ENCODE data around the gene FXYD2. TPM values are rescaled to one million over a fixed set of nuclear protein-coding genes. Genes with fewer than 3 reads are reported as not detected.

FXYD2 gene
- total RNA-seq, 2 donors from 2014 or later: 3.0 TPM

DNA sequence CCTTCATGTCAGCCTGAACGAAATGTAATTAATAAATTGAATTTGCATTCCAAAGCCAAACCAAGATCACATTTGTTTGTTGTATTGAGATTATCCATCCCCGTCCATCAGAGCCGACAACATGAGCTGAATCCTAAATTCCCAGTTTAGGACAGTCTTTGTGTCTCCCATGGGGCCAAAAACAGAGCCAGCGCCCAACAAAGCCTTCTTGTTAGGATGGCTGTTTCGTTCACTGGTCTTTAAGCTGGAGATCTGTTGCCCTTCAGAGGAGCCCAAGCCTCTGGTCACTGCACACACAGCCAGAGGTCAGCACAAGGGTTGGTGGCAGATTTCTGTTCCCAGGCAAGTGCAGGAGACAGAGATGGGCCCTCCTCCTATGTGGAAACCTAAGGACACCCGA, 53.3 kb downstream of the FXYD2 start:
- WGBS, 2 experiments (ENCODE audit: insufficient coverage in 1 of 2, insufficient read length in 1 of 2): 91 to 93% methylated on average over 5 to 6 of the region's 6 CpGs
- no peaks in the 10 kb centered on the region for H3K9me3 ChIP-seq (ENCODE audit: control insufficient read depth, low read length)
- H3K9me3 Mint-ChIP-seq: no peaks in the 10 kb centered on the region
- peaks cover under 1% of the 10 kb centered on the region for H3K36me3 Mint-ChIP-seq (ENCODE audit: low read depth)
- H3K4me1 Mint-ChIP-seq: peaks cover 2% of the 10 kb centered on the region
- H3K4me3 Mint-ChIP-seq: no peak overlapping the region
- H3K27ac Mint-ChIP-seq: no peak overlapping the region
- H3K27ac ChIP-seq (ENCODE audit: low read depth, low read length): no peak overlapping the region
- no peak overlapping the region for H3K4me3 ChIP-seq (ENCODE audit: low read length)
- H3K36me3 ChIP-seq (ENCODE audit: control insufficient read depth, insufficient read depth, low read length): no peaks in the 10 kb centered on the region
- no peak for DNase-seq
- peaks cover 4% of the 10 kb centered on the region for H3K27me3 Mint-ChIP-seq (ENCODE audit: insufficient read depth)
- TF ChIP-seq, protein P1, sequence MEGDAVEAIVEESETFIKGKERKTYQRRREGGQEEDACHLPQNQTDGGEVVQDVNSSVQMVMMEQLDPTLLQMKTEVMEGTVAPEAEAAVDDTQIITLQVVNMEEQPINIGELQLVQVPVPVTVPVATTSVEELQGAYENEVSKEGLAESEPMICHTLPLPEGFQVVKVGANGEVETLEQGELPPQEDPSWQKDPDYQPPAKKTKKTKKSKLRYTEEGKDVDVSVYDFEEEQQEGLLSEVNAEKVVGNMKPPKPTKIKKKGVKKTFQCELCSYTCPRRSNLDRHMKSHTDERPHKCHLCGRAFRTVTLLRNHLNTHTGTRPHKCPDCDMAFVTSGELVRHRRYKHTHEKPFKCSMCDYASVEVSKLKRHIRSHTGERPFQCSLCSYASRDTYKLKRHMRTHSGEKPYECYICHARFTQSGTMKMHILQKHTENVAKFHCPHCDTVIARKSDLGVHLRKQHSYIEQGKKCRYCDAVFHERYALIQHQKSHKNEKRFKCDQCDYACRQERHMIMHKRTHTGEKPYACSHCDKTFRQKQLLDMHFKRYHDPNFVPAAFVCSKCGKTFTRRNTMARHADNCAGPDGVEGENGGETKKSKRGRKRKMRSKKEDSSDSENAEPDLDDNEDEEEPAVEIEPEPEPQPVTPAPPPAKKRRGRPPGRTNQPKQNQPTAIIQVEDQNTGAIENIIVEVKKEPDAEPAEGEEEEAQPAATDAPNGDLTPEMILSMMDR (conservative IDR thresholded peaks at IDR 0.05): no peak
- H3K4me1 ChIP-seq (ENCODE audit: control insufficient read depth, insufficient read depth, low read length): peaks cover 4% of the 10 kb centered on the region
- no peak overlapping the region for H3K9ac ChIP-seq (ENCODE audit: extremely low read depth, low read length, poor library complexity, severe bottlenecking)
- peaks cover 30% of the 10 kb centered on the region for H3K27me3 ChIP-seq (ENCODE audit: control insufficient read depth, insufficient read depth, low read length, poor library complexity, severe bottlenecking)

DNA sequence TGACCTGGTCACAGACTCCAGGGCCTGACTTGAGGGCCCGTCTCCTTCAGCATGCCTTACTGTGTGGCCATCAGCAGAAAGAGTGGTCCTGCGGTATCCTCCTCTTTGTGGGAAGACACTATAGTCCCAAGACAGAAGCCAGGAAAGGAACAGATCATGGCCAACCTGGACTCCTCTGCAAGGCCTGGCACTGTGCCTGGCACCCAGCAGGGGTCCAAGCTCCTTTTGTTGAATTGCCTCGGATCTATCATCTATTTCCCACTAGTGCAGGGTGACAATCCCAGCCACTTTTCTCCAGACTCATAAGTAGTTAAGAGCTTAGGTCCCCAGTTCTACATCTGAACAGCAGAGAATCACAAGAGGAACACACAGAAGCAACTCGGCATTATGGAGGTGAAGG, 54.5 kb downstream of the FXYD2 start:
- H3K4me3 Mint-ChIP-seq: no peak overlapping the region
- no peak overlapping the region for H3K27ac Mint-ChIP-seq
- H3K4me1 ChIP-seq (ENCODE audit: control insufficient read depth, insufficient read depth, low read length): peaks cover 4% of the 10 kb centered on the region
- peaks cover 18% of the 10 kb centered on the region for H3K27me3 ChIP-seq (ENCODE audit: control insufficient read depth, insufficient read depth, low read length, poor library complexity, severe bottlenecking)
- H3K4me1 Mint-ChIP-seq: peaks cover 2% of the 10 kb centered on the region
- no peaks in the 10 kb centered on the region for H3K36me3 ChIP-seq (ENCODE audit: control insufficient read depth, insufficient read depth, low read length)
- 89 to 93% methylated on average over 4 of the region's 4 CpGs for WGBS, 2 experiments (ENCODE audit: insufficient coverage in 1 of 2, insufficient read length in 1 of 2)
- peaks cover 3% of the 10 kb centered on the region for H3K27me3 Mint-ChIP-seq (ENCODE audit: insufficient read depth)
- no peaks in the 10 kb centered on the region for H3K9me3 Mint-ChIP-seq
- no peaks in the 10 kb centered on the region for H3K9me3 ChIP-seq (ENCODE audit: control insufficient read depth, low read length)
- TF ChIP-seq, protein P1 (conservative IDR thresholded peaks at IDR 0.05): no peak
- no peaks in the 10 kb centered on the region for H3K36me3 Mint-ChIP-seq (ENCODE audit: low read depth)
- H3K27ac ChIP-seq (ENCODE audit: low read depth, low read length): no peak overlapping the region
- no peak overlapping the region for H3K4me3 ChIP-seq (ENCODE audit: low read length)
- DNase-seq: no peak
- H3K9ac ChIP-seq (ENCODE audit: extremely low read depth, low read length, poor library complexity, severe bottlenecking): no peak overlapping the region

Other genes starting within 250 kb of the FXYD2 start
- gene DSCAML1, start 27.5 kb downstream of the FXYD2 start, total RNA-seq: 10 to 100 TPM in 1 of 2 donors, 1 to 10 TPM in 1; 5.6 to 10.9 TPM
- gene FXYD6, start 51.9 kb upstream of the FXYD2 start, total RNA-seq: 10 to 100 TPM; 54.1 to 61.8 TPM
- gene TMPRSS13, start 104.7 kb upstream of the FXYD2 start, total RNA-seq: 1 to 10 TPM; 2.5 to 6.4 TPM
- gene IL10RA, start 161.7 kb upstream of the FXYD2 start, total RNA-seq: under 1 TPM; 0.46 to 0.51 TPM